ENCODE measurements around the gene MATN3.

Gene MATN3

DNA sequence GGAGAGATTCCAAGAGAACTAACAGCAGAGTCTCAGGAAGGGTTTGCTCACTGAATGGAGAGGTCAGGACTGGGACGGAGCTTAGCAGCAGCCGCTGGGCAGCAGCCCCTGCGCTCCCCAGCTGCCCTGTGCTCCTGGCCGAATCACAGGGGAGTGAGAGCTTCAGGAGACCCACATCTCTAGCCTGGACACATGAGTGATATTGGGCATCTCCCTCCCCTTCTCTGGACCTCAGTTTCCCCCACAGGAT is 511 bp downstream of the MATN3 start:
- ChIA-PET POLR2A (no interaction called here), CTCF (interaction anchor here (1.9 to 4.7 kb wide), 2 partner anchors 10 to 36 kb away, joined by 6 to 63 read pairs; partner anchors contain the start of gene LAPTM4A)
- DNase-seq (ENCODE audit: extremely low spot score): no peak
- TF ChIP-seq, protein P1, sequence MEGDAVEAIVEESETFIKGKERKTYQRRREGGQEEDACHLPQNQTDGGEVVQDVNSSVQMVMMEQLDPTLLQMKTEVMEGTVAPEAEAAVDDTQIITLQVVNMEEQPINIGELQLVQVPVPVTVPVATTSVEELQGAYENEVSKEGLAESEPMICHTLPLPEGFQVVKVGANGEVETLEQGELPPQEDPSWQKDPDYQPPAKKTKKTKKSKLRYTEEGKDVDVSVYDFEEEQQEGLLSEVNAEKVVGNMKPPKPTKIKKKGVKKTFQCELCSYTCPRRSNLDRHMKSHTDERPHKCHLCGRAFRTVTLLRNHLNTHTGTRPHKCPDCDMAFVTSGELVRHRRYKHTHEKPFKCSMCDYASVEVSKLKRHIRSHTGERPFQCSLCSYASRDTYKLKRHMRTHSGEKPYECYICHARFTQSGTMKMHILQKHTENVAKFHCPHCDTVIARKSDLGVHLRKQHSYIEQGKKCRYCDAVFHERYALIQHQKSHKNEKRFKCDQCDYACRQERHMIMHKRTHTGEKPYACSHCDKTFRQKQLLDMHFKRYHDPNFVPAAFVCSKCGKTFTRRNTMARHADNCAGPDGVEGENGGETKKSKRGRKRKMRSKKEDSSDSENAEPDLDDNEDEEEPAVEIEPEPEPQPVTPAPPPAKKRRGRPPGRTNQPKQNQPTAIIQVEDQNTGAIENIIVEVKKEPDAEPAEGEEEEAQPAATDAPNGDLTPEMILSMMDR (IDR thresholded peaks at IDR 0.05; ENCODE audit: control extremely low read depth, extremely low read depth, low read depth, missing control alignments): no peak

DNA sequence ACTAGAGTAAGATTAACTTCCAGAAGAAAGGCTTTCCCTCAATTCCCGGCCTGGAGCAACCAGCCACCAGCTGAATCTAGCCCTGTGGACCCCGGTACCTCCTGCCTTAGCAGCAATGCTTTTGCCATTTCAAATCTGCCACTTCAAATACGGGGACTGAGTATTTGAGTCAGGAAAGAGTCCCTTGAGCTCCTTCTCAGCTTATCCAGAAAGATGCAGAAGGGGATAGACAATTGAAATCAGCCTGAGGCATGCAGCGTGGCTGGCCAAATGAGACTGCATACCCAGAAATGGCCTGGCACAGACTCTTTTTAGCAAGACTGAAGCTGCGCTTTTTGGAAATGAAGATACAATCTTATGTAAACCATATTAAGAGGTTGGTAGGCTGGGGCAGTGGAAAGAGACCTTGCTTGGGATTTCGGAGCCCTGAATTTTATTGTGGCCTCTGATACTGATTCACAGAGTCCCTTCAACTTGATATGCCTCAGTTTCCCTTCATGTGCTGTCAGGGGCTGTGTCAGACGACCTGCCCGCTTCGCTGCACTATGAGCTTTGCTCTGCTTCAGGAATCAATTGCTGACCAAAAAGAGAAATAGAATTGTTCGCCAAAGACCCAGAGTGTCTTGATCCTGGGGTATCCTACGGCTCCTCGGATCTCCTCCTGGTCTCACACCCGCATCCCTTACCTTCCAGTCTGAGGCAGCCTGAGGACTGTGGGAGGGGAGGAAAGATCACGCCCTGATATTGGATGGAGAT is 1.0 kb downstream of the MATN3 start:
- TF ChIP-seq, protein P1 (IDR thresholded peaks at IDR 0.05; ENCODE audit: control extremely low read depth, extremely low read depth, low read depth, missing control alignments): no peak
- CTCF ChIA-PET: interaction anchor here (0.7 to 1.9 kb wide), 3 partner anchors 9 to 14 kb away, joined by 3 to 6 read pairs (median 4); no protein-coding TSS in a partner anchor

DNA sequence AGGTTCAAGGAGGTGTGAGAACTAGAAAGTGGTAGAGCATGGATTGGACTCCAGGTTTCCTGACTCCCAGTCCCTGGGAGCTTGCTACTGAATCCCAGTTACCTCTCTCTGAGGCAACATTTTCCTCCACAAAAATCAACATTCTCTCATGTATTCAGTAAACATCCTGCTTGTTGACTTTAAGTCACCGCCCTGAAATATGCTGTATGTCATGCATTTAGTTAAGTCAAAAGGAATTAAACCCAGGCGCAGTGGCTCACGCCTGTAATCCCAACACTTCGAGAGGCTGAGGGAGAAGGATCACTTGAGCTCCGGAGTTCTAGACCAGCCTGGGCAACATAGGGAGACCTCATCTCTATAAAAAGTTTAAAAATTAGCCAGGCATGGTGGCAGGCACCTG is 3.8 kb downstream of the MATN3 start:
- no peak for DNase-seq (ENCODE audit: extremely low spot score)
- ChIA-PET CTCF (no interaction called here), POLR2A (no interaction called here)
- TF ChIP-seq, protein P1 (IDR thresholded peaks at IDR 0.05; ENCODE audit: control extremely low read depth, extremely low read depth, low read depth, missing control alignments): no peak

More for the DNA sequence above, 1.0 kb downstream of the MATN3 start:
- DNase-seq (ENCODE audit: extremely low spot score): no peak
- POLR2A ChIA-PET: no interaction called here

DNA sequence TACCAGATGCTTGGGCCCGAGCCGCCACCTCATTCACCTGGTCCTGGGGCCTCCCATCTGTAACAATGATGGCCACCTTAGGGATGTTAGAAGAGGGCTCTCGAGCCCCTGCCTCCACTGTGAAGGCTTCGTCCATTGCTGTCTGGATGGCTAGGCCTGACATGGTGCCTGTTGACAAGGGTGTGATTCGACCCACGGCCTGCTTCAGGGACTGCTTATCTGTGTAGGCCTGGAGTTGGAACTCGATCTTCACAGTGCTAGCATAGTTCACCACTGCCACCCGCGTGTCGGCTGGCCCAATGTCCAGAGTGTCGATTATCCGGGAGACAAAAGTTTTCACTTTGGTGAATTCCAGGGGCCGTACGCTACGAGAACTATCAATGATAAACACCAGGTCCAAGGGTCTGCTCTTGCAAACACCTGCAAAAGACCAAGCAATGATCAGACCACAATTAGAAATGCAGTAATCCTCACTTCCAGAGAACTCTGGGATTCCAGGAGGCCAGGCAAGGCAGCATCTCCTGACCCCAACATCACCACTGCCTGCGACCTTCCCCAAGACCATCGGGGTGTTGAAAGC is 6.5 kb downstream of the MATN3 start:
- no peak for DNase-seq (ENCODE audit: extremely low spot score)
- CTCF ChIA-PET: interaction anchor here (0.9 to 1.6 kb wide), 2 partner anchors 9 to 10 kb away, joined by 5 read pairs; no protein-coding TSS in a partner anchor
- POLR2A ChIA-PET: no interaction called here
- TF ChIP-seq, protein P1 (IDR thresholded peaks at IDR 0.05; ENCODE audit: control extremely low read depth, extremely low read depth, low read depth, missing control alignments): no peak

DNA sequence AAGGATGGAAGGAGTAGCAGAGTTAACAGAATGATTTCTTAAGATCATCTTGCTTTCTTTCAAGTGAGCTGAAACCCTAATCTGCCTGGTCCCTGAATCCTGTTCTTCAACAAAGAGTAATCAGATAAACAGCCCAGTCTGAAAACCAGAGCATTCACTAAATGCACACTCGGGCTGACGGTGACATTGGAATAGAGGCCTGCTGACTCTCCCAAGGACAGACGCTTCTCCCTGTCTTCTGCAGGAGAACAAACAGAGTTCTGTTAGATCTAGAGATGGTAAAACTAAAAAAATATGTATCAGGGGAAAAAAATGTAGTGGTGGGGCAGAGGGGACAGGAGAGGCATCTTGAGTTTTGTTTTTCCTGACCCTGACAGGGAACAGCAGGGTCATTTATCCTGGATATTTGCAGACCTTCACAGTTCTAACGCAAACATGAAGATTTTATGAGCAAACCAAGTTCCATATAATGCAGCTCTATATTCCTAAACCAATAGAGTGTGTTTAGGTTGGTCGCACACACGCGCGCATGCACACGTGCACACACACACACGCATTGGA is 7.3 kb downstream of the MATN3 start:
- TF ChIP-seq, protein P1 (IDR thresholded peaks at IDR 0.05; ENCODE audit: control extremely low read depth, extremely low read depth, low read depth, missing control alignments): no peak
- no peak for DNase-seq (ENCODE audit: extremely low spot score)
- ChIA-PET POLR2A (no interaction called here), CTCF (interaction anchor here (0.9 kb wide), 1 partner anchor 10 kb away, joined by 5 read pairs; no protein-coding TSS in a partner anchor)

DNA sequence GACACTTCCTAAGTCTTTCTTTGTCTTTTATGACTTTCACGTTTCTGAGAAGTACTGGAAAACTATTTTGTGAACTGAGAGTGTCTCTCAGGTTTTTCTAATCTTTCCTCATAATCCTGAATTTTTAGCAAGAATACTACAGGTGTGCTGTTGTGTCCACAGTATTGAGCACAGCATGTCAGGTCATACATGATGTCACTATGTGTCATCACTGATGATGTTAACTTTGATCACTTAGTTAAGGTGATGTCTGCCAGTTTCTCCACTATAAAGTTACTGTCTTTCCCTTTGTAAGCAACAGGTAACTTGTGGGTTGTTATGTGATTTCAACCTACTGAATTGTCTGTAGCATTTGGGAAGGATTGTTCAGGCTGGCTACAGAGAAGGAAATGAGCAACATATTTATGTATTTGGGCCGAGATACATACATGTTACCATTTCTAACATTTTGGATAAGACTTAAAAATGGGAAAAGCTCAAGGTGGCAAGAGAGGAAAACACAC is 11.1 kb downstream of the MATN3 start:
- ChIA-PET CTCF (interaction anchor here (1.1 to 3.1 kb wide), 3 partner anchors 10 to 13 kb away, joined by 3 to 35 read pairs (median 6); partner anchors contain the start of gene WDR35), POLR2A (no interaction called here)
- no peak for DNase-seq (ENCODE audit: extremely low spot score)
- TF ChIP-seq, protein P1 (IDR thresholded peaks at IDR 0.05; ENCODE audit: control extremely low read depth, extremely low read depth, low read depth, missing control alignments): no peak

All from GM10248 (cell line).